Measurements from ENCODE around the gene SFSWAP.
"Not testable (repeated sequence)": the region's sequence is repeated elsewhere in the genome, so short reads cannot be mapped to it uniquely, and the experiment has no call there.

Gene SFSWAP

DNA sequence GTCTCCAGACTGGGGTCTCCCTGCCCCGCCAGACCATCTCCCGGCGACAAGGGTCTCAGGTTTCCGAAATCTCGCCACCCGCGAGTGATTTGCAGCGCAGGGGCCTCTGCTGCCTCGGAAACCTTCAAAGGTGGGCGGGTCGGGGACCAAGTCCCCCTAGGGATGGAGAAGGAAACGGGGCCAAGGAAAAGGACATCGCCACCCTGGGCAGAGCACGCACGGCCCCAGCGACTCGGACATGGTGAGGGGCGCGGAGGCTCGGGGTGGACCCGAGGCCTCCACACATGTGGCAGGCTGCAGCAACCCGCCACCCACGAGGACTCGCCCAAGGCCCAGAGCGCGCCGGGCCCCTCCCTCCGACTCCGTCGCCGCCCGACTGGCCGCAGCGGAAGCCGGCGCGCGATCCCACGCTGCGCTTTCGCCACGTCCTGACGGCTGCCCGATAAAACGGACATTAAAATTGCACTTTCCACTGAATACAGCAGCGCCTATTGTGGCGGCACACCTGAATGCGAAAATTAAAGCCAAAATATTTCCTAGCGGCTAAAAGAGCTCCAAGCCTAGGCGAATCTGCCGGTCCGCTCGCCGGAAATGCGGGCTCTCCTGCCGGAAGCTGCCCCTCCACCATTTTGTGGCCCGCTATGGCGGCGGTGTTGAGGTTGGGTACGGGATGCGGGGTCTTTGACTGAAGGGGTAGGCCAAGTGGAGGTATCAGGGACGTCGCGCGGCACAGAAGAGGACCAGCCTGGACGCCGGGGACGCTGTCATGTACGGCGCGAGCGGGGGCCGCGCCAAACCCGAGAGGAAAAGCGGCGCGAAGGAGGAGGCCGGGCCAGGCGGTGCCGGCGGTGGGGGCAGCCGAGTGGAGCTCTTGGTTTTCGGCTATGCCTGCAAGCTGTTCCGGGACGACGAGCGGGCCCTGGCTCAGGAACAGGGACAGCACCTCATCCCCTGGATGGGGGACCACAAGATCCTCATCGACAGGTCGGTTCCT lies at the start of gene SFSWAP:
SFSWAP (plus strand) TSS at position 627 of the 994 bp plus-strand sequence; CDS start at position 767, 140 bp downstream.
- peak; percentile 83 for DNase-seq

GRCh38 chr12:131661170-131661985 lies 49.5 kb upstream of the SFSWAP start:
- DNase-seq = not testable (repeated sequence)

GRCh38 chr12:131661986-131662288 lies 49.0 kb upstream of the SFSWAP start:
- not testable (repeated sequence) for DNase-seq

DNA sequence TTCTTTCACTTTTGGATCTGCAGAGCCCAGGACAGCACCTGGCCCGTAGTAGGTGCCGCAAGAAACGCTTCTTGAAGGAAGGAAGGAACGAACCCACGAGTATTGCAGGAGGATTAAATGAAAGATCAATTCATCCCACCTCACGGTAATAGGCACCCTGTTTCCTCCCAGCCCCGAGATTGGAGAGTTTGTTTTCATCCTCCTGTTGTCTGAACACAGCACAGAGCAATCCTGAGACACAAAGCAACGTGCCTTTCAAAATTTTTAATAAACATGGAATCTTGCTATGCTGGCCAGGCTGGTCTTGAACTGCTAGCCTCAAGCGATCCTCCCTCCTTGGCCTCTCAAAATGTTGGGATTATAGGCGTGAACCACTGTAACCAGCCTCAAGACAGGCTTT lies 48.5 kb upstream of the SFSWAP start:
- not testable (repeated sequence) for DNase-seq

GRCh38 chr12:131665666-131666065 lies 45.2 kb upstream of the SFSWAP start:
- peak; percentile 5 for DNase-seq

DNA sequence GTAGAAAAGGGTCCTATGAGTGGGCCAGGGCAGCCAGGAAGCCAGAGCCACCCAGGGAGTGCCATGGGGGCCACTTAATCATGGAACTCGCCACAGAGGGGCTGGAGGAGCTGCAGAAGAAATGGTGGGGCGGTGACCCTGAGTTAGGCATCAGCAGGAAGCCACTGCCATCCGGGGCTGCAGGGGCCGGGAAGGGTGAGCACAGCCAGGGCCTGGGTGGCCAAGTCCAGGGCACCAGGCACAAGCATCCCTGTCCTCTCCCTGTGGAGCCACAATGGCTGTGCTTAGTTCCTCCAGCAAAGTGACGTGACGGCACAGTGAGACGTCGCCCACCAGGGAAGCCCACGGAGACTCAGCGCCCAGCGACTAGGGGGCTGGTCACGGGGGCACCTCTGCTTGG lies 44.4 kb upstream of the SFSWAP start:
- DNase-seq = not testable (repeated sequence)

- not testable (repeated sequence) for DNase-seq
Observed at GRCh38 chr12:131666978-131667601, 43.8 kb upstream of the SFSWAP start.

DNA sequence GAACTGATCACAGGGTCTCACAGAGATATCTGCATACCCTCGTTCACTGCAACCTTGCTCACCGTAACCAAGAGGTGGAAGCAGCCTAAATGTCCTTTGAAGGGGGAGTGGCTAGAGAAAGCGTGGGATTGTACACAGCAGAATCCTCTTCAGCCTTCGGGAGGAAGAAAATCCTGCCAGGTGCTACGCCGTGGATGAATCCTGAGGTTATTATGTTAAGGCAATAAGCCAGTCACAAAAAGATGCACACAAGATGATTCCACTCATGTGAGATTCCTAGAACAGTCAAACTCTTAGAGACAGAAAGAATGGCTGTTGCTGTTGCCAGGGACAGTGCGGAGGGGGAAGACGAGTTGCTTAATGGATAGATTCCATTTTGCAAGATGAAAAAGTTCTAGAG lies 39.6 kb upstream of the SFSWAP start:
- DNase-seq = no peak

DNA sequence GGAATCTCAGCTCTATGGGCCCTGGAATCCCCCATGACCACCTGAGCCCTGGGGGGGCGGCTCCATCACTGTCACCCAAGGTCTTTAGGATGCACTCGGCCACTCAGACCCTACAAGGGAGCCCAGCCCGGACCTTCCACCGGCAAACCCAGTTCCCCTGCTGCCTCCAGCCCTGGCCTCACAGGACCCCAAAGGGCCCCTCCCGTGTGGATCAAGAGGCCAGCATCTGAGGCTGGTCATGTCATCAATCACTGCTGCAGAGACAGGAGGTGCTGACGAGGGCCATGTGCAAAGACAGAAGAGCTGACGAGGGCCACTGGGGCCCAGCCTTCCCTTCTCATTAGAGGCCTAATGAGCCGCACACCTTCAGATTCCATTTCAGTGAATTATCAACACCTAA lies 39.0 kb upstream of the SFSWAP start:
- no peak for DNase-seq

DNA sequence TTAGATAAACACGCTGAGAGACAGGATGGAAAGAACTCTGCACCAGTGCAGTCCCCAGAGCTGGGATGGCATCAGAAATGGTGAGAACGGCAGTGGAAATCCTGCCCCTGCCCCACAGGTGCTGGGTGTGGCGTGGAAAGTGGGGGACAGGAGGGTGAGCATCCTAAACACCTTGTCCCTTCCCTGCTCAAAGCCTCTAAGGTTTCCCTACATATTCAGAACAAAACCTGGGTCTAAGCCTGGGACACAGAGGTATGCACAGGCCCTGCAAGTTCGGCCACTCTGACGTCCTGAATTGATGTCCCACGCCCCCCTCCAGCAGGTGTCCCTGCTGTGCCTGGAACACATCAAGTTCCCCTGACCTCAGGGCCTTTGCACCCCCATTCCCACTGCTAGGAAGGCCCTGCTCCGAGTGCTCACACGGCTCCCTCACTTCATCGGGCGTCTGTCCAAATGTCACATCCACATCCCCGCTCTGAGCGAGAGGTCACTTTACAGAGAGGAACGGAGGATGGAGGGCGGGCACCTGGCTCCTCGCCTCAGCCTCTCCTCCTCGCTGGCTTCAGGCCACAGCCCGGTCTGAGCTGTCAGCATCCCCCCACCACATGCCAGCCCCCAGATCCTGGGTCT lies 38.5 kb upstream of the SFSWAP start:
- DNase-seq = no peak

DNA sequence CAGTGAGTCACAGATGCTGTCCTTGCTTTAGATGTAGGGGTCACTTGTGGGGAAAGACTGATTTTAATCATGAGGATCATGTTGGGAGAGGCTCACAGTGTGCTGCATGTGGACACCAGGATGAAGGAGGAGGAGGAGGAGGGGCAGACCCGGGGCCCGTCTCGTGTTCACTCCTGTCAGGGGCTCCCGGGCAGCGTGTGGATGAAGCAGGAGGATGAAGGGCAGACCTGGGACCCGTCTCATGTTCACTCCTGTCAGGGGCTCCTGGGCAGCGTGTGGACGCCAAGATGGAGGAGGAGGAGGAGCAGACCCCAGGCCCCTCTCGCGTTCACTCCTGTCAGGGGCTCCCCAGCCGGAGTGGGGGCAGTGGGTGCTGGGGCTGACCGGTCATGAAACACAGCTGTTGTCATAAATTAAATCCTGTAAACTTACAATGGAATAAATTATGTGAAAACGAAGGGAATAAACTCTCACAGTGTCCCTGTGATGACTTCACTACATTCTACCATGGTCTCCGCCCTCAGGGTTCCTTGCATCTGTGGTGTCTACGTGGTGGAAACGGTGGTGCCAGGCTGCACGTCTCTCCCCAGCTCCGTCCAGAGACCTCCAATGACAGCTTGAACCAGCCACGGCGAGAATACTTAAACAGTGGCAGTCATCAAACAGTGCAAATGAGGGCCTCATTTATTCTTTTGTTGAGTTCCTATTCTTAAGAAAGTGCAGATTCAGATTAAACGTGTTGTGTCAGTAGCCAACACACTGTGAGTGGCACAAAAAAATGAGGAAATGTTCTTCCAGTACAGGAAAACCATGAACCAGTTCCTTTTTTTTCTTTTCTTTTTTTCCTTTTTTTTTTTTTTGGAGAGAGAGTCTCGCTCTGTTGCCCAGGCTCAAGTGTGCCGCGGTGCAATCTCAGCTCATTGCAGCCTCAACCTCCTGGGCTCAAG lies 37.7 kb upstream of the SFSWAP start:
- no peak for DNase-seq

GRCh38 chr12:131673888-131674257 lies 37.0 kb upstream of the SFSWAP start:
- no peak for DNase-seq

- DNase-seq = no peak
Observed at GRCh38 chr12:131674373-131674772, 36.5 kb upstream of the SFSWAP start.

DNA sequence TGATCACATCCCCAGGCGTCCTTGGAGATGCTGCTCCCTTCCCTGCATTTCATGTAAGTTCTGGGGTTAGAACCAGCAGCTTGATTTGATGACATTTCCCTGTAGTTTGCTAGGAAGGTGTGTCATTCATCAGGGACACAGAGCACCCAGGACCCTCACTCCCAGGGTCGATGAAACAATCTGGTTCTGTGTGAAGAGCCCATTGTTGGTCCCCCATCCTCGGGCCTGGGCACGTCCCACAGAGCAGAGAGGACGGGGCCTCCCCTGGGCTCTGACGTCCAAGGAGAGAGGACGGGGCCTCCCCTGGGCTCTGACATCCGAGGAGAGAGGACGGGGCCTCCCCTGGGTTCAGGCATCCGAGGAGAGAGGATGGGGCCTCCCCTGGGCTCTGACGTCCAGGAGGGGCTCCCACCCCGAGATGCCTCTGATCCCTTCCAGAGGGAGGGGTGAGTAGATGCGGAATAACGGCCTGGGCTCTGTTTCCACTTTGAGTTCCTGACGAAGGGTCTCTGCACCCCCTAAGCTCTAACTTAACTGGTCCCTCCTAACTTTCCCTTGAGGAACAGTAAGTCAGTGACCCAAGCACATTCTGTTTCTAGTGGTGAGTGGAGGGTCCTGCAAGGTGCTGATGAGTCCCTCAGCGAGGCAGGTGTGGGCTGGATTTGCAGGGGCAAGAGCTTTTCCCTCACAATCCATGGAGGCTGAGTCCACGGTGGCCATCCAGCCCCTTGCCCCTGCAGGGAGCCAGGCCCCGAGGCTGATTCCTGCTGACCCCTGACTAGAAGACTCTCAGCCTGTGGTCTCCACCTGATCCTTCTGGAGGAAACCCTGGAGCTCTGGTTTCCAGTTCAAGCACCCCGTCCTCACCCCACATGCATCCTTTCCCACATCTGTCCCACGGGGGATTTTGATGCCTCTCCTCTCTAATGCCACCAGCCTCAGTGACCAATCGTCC lies 35.5 kb upstream of the SFSWAP start:
- peak; percentile 11 for DNase-seq

DNA sequence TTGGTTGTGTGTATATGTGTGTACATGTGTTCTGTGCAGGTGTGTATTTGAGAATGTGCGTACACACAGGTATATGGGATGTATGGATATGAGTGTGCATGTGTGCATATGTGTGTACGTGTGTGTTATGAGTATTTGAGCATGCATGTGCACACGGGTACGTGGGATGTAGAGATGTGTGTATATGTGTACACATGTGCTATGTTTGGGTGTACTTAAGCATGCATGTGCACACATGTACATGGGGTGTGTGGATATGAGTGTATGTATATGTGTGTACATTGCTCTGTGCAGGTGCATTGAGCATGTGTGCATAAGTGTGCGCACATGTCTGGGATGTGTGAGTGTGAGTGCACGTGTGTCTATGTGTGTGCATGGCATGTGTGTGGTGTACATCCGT lies 34.3 kb upstream of the SFSWAP start:
- DNase-seq = no peak

DNA sequence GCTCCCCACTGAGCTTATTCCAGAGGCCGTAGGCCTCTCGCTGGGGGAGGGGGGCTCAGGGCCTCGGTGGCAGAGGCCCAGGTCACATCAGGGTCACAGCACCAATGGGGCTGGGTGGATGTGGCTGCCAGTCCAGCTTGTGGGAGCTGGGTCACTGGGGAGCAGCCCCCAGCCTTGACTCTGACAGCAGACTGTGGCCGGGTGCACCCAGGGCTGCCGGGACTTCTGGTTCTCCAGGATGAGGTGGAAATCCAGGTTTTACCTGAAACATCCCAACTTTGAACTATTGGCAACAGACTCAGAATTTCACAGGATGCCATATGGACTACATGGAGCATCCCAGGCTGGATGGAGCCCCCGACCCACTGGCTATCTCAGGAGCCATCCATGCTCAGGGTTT lies 33.8 kb upstream of the SFSWAP start:
- DNase-seq = not testable (repeated sequence)

- no peak for DNase-seq
Observed at GRCh38 chr12:131677699-131678098, 33.2 kb upstream of the SFSWAP start.

DNA sequence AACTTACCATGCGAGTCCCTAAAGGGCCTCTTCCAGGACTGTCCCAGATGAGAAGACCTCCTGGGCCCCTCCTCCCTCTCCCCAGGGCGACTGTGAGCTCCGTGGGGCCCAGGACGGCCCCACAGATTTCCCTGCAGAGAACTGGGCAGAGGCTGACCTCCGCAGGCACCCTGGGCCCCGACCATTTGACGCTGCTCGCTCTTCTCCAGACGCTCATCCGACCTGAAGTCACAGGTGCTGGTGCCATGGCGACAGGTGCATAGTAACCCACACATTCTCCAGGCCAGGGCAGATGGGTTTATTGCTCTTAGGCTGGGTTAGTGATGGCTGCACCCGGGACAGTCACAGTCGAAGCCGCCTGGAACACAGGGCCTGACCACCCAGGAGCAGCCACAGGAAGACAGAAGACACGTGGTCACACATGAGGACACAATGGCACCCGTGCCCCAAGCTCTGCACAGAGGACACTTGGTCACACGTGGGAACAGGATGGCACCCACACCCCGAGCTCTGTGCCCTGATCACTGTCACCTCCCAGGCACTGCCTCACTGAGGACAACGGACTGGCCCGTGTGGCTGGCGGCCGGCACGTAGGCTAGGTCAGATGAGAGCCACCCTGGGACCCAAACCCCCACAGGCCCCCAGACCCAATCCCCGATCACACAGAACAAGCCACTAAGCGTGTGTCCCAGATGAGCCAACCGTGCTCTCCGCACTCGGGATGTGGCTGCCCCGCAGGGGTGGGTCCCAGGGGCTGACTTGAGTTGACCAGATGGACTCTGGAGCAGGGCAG lies 32.3 kb upstream of the SFSWAP start:
- DNase-seq = not testable (repeated sequence)

DNA sequence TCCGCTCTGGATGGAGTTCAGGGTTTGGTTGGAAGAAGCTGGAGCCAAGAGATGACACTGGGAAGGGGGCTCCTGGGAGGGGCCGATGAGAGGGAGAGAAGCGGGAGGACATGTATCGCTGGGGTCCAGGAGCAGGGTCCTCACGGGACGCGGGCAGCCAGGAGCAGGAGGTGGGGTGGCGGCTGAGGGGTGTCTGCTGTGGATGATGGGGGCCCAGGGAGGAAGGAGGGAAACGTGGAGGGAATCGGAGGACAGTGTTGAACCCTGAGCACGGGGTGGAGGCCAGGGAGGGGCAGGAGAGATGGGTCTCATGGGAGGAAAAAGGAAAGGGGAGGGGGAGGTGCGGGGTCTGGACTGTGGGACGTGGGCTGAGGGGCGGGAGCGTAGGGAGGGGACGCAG lies 31.7 kb upstream of the SFSWAP start:
- DNase-seq = not testable (repeated sequence)

DNA sequence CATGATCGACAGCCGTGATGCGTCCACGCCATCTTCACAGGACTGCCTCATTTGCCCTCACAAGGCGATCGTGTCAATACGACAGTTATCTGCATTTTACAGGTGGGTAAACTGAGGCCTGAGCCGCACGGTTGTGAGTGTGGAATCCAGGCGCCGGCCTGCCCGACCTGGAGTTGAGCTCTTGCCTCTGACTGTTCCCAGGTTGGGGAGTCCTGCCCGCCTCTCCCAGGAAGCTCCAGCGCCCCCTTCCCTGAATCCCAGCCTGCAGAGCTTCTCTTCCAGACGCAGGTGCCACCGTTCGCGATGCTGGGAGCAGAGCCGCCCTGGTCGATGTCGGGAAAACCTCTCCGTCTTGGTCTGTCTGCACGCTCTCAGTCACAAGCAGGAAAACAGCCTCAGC lies 31.1 kb upstream of the SFSWAP start:
- DNase-seq = not testable (repeated sequence)

All from stimulated activated CD8-positive, alpha-beta memory T cell treated with anti-CD3 and anti-CD28 coated beads, Interleukin-4, amount 100 ng/mL, for 48 hours (primary cell).